ENCODE results near the gene SLC4A8.

DNA sequence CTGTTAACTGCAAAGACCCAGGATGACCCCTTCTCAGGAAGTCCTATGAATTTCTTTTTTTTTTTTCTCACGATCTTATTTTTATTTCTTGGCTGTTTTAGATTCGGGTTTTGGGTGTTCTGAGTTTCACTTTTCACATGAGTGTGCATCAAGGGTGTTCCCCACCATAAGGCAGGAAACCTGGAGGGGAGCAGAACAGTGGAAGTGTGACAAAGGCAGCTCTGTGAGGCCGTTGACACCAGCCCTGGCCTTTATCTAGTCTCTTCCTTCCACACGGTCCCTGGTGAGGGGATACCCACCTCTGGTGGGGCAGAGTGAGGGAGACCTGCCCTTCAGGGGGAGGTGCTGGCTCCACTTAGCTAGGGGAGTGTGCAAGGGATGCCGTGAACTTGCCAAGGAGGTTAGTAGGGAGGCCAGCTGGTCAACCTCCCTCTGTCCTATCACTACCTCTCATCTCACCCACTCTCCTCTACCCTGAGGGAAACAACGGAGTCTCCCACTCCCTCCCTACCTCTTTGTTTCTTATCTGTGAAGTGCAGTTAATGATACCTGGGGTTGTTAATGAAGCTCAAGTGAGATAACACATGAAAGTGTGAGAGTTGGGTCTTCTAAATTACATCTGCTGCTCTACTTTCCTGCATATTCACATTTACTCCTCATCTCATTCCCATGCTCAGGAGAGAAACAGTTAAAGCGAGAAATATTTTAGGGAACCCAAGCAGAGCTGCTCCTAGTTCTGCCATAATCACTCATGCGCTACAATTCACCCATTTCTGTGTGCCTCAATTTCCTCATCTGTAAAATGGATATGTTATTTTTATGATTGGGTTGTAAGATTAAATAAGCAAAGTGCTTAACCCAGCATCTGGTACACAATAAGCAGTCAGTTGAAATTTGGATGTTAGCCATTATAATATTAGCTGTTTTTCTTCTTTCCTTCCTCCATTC lies 29.1 kb upstream of the SLC4A8 start:
- TF ChIP-seq, protein P1, sequence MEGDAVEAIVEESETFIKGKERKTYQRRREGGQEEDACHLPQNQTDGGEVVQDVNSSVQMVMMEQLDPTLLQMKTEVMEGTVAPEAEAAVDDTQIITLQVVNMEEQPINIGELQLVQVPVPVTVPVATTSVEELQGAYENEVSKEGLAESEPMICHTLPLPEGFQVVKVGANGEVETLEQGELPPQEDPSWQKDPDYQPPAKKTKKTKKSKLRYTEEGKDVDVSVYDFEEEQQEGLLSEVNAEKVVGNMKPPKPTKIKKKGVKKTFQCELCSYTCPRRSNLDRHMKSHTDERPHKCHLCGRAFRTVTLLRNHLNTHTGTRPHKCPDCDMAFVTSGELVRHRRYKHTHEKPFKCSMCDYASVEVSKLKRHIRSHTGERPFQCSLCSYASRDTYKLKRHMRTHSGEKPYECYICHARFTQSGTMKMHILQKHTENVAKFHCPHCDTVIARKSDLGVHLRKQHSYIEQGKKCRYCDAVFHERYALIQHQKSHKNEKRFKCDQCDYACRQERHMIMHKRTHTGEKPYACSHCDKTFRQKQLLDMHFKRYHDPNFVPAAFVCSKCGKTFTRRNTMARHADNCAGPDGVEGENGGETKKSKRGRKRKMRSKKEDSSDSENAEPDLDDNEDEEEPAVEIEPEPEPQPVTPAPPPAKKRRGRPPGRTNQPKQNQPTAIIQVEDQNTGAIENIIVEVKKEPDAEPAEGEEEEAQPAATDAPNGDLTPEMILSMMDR (conservative IDR thresholded peaks at IDR 0.05; ENCODE audit: low read length): no peak
- TF ChIP-seq EZH2phosphoT487 (IDR thresholded peaks at IDR 0.05; ENCODE audit: borderline replicate concordance, low read depth, low read length): no peak
